ENCODE measurements around the gene SLC39A1. TPM values are rescaled to one million over a fixed set of nuclear protein-coding genes. Genes with fewer than 3 reads are reported as not detected.
A peak's percentile ranks its signal among the peaks of the same experiment; 100 is the strongest.

Gene SLC39A1
- total and polyA plus RNA-seq, 4 experiments from 2014 or later = 21.6 to 47.3 (median 29.1) TPM

GRCh38 chr1:153945795-153946621 lies 17.3 kb downstream of the SLC39A1 start:
- DNase-seq = peak; percentile 73 to 79 (median 77)
- Mint-ChIP-seq H3K4me1 (peaks cover 20 to 44% (median 32%) of the 10 kb centered on the region in 4 donors), H3K4me3 (peak overlapping the region; percentile 89 to 99 (median 96)), H3K27ac (peak overlapping the region; percentile 96 to 98 (median 98)), H3K36me3 (peaks cover 30 to 68% of the 10 kb centered on the region in 2 donors), H3K27me3 (peaks cover 0 to 4% of the 10 kb centered on the region in 2 donors), H3K9me3 (peaks cover 0 to 4% (median 0%) of the 10 kb centered on the region in 8 donors)
- Histone ChIP-seq H3K27me3 (ENCODE audit: insufficient read depth, low read length) (no peaks in the 10 kb centered on the region), H3K4me3 (ENCODE audit: low read length in 2 of 2) (peak overlapping the region; percentile 47 to 72), H3K27ac (ENCODE audit: low read depth, low read length) (peak overlapping the region; percentile 83), H3K4me1 (ENCODE audit: insufficient read depth, low read length) (peaks cover 35% of the 10 kb centered on the region), H3K9me3 (ENCODE audit: control insufficient read depth in 1 of 2, low read length in 2 of 2) (no peaks in the 10 kb centered on the region), H3K36me3 (ENCODE audit: insufficient read depth, low read length) (peaks cover 52% of the 10 kb centered on the region)
- ChIA-PET POLR2A (ENCODE audit: partially characterized antibody) (interaction anchor here (0.6 to 13.0 kb wide), 19 partner anchors 11 to 1132 kb away, joined by 3 to 298 read pairs (median 11); partner anchors contain the start of genes CREB3L4, CRTC2, GATAD2B and INTS3), CTCF (ENCODE audit: partially characterized antibody) (interaction anchor here (0.6 to 4.8 kb wide), 20 partner anchors 9 to 148 kb away, joined by 3 to 69 read pairs (median 10); partner anchors contain the start of genes CREB3L4, CRTC2, GATAD2B and JTB)
- intact Hi-C loops (cut with micrococcal nuclease) = loop anchor here (1.0 kb wide), 7 partner anchors 12 to 149 kb away; partner anchors contain the start of genes CREB3L4, CRTC2, JTB and RAB13

GRCh38 chr1:153945131-153945794 lies 18.1 kb downstream of the SLC39A1 start:
- peaks cover 52% of the 10 kb centered on the region for H3K36me3 ChIP-seq (ENCODE audit: insufficient read depth, low read length)
- peak; percentile 85 to 94 (median 87) for DNase-seq
- CTCF ChIA-PET (ENCODE audit: partially characterized antibody) = interaction anchor here (0.7 to 4.8 kb wide), 14 partner anchors 12 to 147 kb away, joined by 3 to 69 read pairs (median 12); partner anchors contain the start of genes CREB3L4, CRTC2, GATAD2B and JTB
- intact Hi-C loops (cut with micrococcal nuclease) = loop anchor here (1.0 kb wide), 4 partner anchors 13 to 41 kb away; partner anchors contain the start of genes CRTC2, JTB and RAB13
- Mint-ChIP-seq H3K4me3 (peak overlapping the region; percentile 89 to 99 (median 96)), H3K27ac (peak overlapping the region; percentile 96 to 98 (median 98)), H3K27me3 (peaks cover 0 to 4% of the 10 kb centered on the region in 2 donors), H3K4me1 (peaks cover 23 to 47% (median 32%) of the 10 kb centered on the region in 4 donors), H3K36me3 (peaks cover 27 to 66% of the 10 kb centered on the region in 2 donors), H3K9me3 (peaks cover 0 to 4% (median 0%) of the 10 kb centered on the region in 8 donors)
- POLR2A ChIA-PET (ENCODE audit: partially characterized antibody) = interaction anchor here (0.5 to 13.0 kb wide), 27 partner anchors 12 to 1133 kb away, joined by 3 to 298 read pairs (median 4); partner anchors contain the start of genes CREB3L4, CRTC2, GATAD2B and INTS3
- H3K4me1 ChIP-seq (ENCODE audit: insufficient read depth, low read length) = peaks cover 35% of the 10 kb centered on the region
- H3K27me3 ChIP-seq (ENCODE audit: insufficient read depth, low read length) = no peaks in the 10 kb centered on the region
- H3K4me3 ChIP-seq (ENCODE audit: low read length in 2 of 2) = peak overlapping the region; percentile 47 to 72
- H3K27ac ChIP-seq (ENCODE audit: low read depth, low read length) = peak overlapping the region; percentile 83
- H3K9me3 ChIP-seq (ENCODE audit: control insufficient read depth in 1 of 2, low read length in 2 of 2) = no peaks in the 10 kb centered on the region

- intact Hi-C loops (cut with micrococcal nuclease) = loop anchor here (1.0 kb wide), 4 partner anchors 14 to 42 kb away; partner anchors contain the start of genes CRTC2, JTB and RAB13
- H3K27ac Mint-ChIP-seq = peak overlapping the region; percentile 96 to 98 (median 98)
- H3K27ac ChIP-seq (ENCODE audit: low read depth, low read length) = peak overlapping the region; percentile 83
- POLR2A ChIA-PET (ENCODE audit: partially characterized antibody) = interaction anchor here (0.5 to 13.0 kb wide), 18 partner anchors 12 to 217 kb away, joined by 3 to 298 read pairs (median 11); partner anchors contain the start of genes CREB3L4, CRTC2, GATAD2B and INTS3
- CTCF ChIA-PET (ENCODE audit: partially characterized antibody) = interaction anchor here (0.7 to 4.8 kb wide), 11 partner anchors 13 to 147 kb away, joined by 3 to 69 read pairs (median 24); partner anchors contain the start of genes CREB3L4, CRTC2, GATAD2B and JTB
- peaks cover 0 to 4% (median 0%) of the 10 kb centered on the region in 8 donors for H3K9me3 Mint-ChIP-seq
- H3K27me3 ChIP-seq (ENCODE audit: insufficient read depth, low read length) = no peaks in the 10 kb centered on the region
- no peaks in the 10 kb centered on the region for H3K9me3 ChIP-seq (ENCODE audit: control insufficient read depth in 1 of 2, low read length in 2 of 2)
- H3K4me3 Mint-ChIP-seq = peak overlapping the region; percentile 89 to 99 (median 96)
- H3K4me1 ChIP-seq (ENCODE audit: insufficient read depth, low read length) = peaks cover 35% of the 10 kb centered on the region
- peak overlapping the region; percentile 47 to 72 for H3K4me3 ChIP-seq (ENCODE audit: low read length in 2 of 2)
- DNase-seq = no peak
- H3K36me3 ChIP-seq (ENCODE audit: insufficient read depth, low read length) = peaks cover 52% of the 10 kb centered on the region
- H3K27me3 Mint-ChIP-seq = peaks cover 0 to 4% of the 10 kb centered on the region in 2 donors
- peaks cover 23 to 49% (median 35%) of the 10 kb centered on the region in 4 donors for H3K4me1 Mint-ChIP-seq
- H3K36me3 Mint-ChIP-seq = peaks cover 30 to 67% of the 10 kb centered on the region in 2 donors
These were observed 18.6 kb downstream of the SLC39A1 start for GRCh38 chr1:153944827-153945117.

GRCh38 chr1:153944005-153944826 lies 19.1 kb downstream of the SLC39A1 start:
- Mint-ChIP-seq H3K27ac (peak overlapping the region; percentile 96 to 98 (median 98)), H3K4me3 (peak overlapping the region; percentile 89 to 99 (median 96)), H3K9me3 (peaks cover 0 to 4% (median 0%) of the 10 kb centered on the region in 8 donors), H3K4me1 (peaks cover 23 to 55% (median 35%) of the 10 kb centered on the region in 4 donors), H3K27me3 (peaks cover 0 to 4% of the 10 kb centered on the region in 2 donors), H3K36me3 (peaks cover 34 to 70% of the 10 kb centered on the region in 2 donors)
- ChIA-PET CTCF (ENCODE audit: partially characterized antibody) (interaction anchor here (0.7 to 4.8 kb wide), 12 partner anchors 13 to 146 kb away, joined by 3 to 69 read pairs (median 15); partner anchors contain the start of genes CREB3L4, CRTC2, GATAD2B and JTB), POLR2A (ENCODE audit: partially characterized antibody) (interaction anchor here (0.5 to 13.0 kb wide), 17 partner anchors 13 to 202 kb away, joined by 3 to 298 read pairs (median 13); partner anchors contain the start of genes CREB3L4, CRTC2, GATAD2B and JTB)
- peak overlapping the region; percentile 47 to 72 for H3K4me3 ChIP-seq (ENCODE audit: low read length in 2 of 2)
- H3K36me3 ChIP-seq (ENCODE audit: insufficient read depth, low read length) = peaks cover 55% of the 10 kb centered on the region
- intact Hi-C loops (cut with micrococcal nuclease) = no loop called here
- no peaks in the 10 kb centered on the region for H3K9me3 ChIP-seq (ENCODE audit: control insufficient read depth in 1 of 2, low read length in 2 of 2)
- H3K4me1 ChIP-seq (ENCODE audit: insufficient read depth, low read length) = peaks cover 35% of the 10 kb centered on the region
- peak overlapping the region; percentile 83 for H3K27ac ChIP-seq (ENCODE audit: low read depth, low read length)
- peak in 1 of 5 donors; percentile 64 for DNase-seq
- H3K27me3 ChIP-seq (ENCODE audit: insufficient read depth, low read length) = no peaks in the 10 kb centered on the region

GRCh38 chr1:153942766-153943549 lies 20.4 kb downstream of the SLC39A1 start:
- ChIA-PET CTCF (ENCODE audit: partially characterized antibody) (interaction anchor here (0.6 to 4.8 kb wide), 5 partner anchors 20 to 150 kb away, joined by 3 to 69 read pairs (median 5); partner anchors contain the start of genes GATAD2B, JTB and RAB13), POLR2A (ENCODE audit: partially characterized antibody) (interaction anchor here (0.7 to 13.0 kb wide), 6 partner anchors 14 to 49 kb away, joined by 5 to 298 read pairs (median 100); partner anchors contain the start of genes CREB3L4, CRTC2, GATAD2B and JTB)
- H3K9me3 Mint-ChIP-seq = peaks cover 0 to 4% (median 0%) of the 10 kb centered on the region in 8 donors
- H3K9me3 ChIP-seq (ENCODE audit: control insufficient read depth in 1 of 2, low read length in 2 of 2) = no peaks in the 10 kb centered on the region
- H3K27ac ChIP-seq (ENCODE audit: low read depth, low read length) = peak overlapping the region; percentile 29
- H3K4me1 ChIP-seq (ENCODE audit: insufficient read depth, low read length) = peaks cover 35% of the 10 kb centered on the region
- peaks cover 33 to 67% of the 10 kb centered on the region in 2 donors for H3K36me3 Mint-ChIP-seq
- peaks cover 0 to 4% of the 10 kb centered on the region in 2 donors for H3K27me3 Mint-ChIP-seq
- no peak for DNase-seq
- peak overlapping the region; percentile 55 to 97 (median 84) for H3K27ac Mint-ChIP-seq
- H3K4me3 ChIP-seq (ENCODE audit: low read length in 2 of 2) = no peak overlapping the region
- peaks cover 23 to 58% (median 35%) of the 10 kb centered on the region in 4 donors for H3K4me1 Mint-ChIP-seq
- peak overlapping the region in 3 of 8 donors; percentile 22 to 39 (median 29) for H3K4me3 Mint-ChIP-seq
- intact Hi-C loops (cut with micrococcal nuclease) = no loop called here
- no peaks in the 10 kb centered on the region for H3K27me3 ChIP-seq (ENCODE audit: insufficient read depth, low read length)
- peaks cover 49% of the 10 kb centered on the region for H3K36me3 ChIP-seq (ENCODE audit: insufficient read depth, low read length)
